K562 (cell line): ENCODE data around the gene KLKB1.
"Not testable (repeated sequence)": the region's sequence is repeated elsewhere in the genome, so short reads cannot be mapped to it uniquely, and the experiment has no call there.

Source experiments
- EZH2 ChIP-seq: IDR thresholded peaks from 2 replicates; pipeline ENCODE4 v1.6.1; 2012; ENCODE audit warnings: low read depth, mild to moderate bottlenecking, inconsistent platforms, low read length, borderline replicate concordance
- FOXJ3 ChIP-seq: sonication (generic); formaldehyde crosslinking; IDR thresholded peaks from 2 replicates; pipeline ENCODE4 v1.4.0; 2020; ENCODE audit warnings: mild to moderate bottlenecking, missing genetic modification reagents
- KLF10 ChIP-seq: fragments of 250-450 bp; sonication (Bioruptor Pico); IDR thresholded peaks from 2 replicates; pipeline ENCODE4 v1.6.1; 2021; ENCODE audit warnings: matching md5 sums
- MYC ChIP-seq, 2 experiments: fragments of 250-450 bp in 1 of 2; sonication (Bioruptor Pico) in 1 of 2; IDR thresholded peaks; 2 replicates each; pipeline versions ENCODE4 v1.5.1 to v1.6.1; 2012 to 2021; ENCODE audit warnings: low read depth in 2 of 2, borderline replicate concordance in 1 of 2, improper control_type of control experiment in 1 of 2, low read length in 1 of 2, mild to moderate bottlenecking in 1 of 2, moderate library complexity in 1 of 2
- PTBP1 ChIP-seq: fragments of 200-400 bp; formaldehyde crosslinking; IDR thresholded peaks from 2 replicates; pipeline ENCODE4 v1.6.1; 2017; ENCODE audit warnings: low read depth, low read length
- RAD51 ChIP-seq: fragments of 450-650 bp; IDR thresholded peaks from 2 replicates; pipeline ENCODE4 v1.7.1; 2016; ENCODE audit warnings: low read depth, mild to moderate bottlenecking, borderline replicate concordance
- TRIM24 ChIP-seq, 2 experiments: fragments of 450-650 bp; IDR thresholded peaks; 2 replicates each; pipeline ENCODE4 v1.6.1; 2016
- ZBTB40 ChIP-seq, 2 experiments: fragments of 450-650 bp in 1 of 2; sonication (generic) in 1 of 2; formaldehyde crosslinking in 1 of 2; IDR thresholded peaks; 2 replicates each; pipeline versions ENCODE4 v1.7.1 to v1.9.0; 2016 to 2022; ENCODE audit warnings: inconsistent platforms in 1 of 2, mild to moderate bottlenecking in 1 of 2, missing genetic modification reagents in 1 of 2
- ZFP30 ChIP-seq: fragments of 250-450 bp; sonication (Bioruptor Pico); IDR thresholded peaks from 2 replicates; pipeline ENCODE4 v1.8.0; 2022; ENCODE audit warnings: moderate library complexity, mild to moderate bottlenecking, inconsistent platforms, borderline replicate concordance
- ZNF133 ChIP-seq: fragments of 250-450 bp; sonication (Bioruptor Pico); IDR thresholded peaks from 2 replicates; pipeline ENCODE4 v1.4.0; 2020; ENCODE audit warnings: mild to moderate bottlenecking
- ZNF316 ChIP-seq: fragments of 450-650 bp; IDR thresholded peaks from 2 replicates; pipeline ENCODE4 v1.6.1; 2016
- ZNF583 ChIP-seq: fragments of 250-450 bp; sonication (Bioruptor Pico); IDR thresholded peaks from 2 replicates; pipeline ENCODE4 v1.4.0; 2020
- TF ChIP-seq, protein P1 (sequence below), 3 experiments: IDR thresholded peaks in 2 of 3; conservative IDR thresholded peaks in 1 of 3; 2 replicates each; pipeline ENCODE4 v1.5.1; 2011 to 2012; ENCODE audit warnings: low read length in 3 of 3, mild to moderate bottlenecking in 3 of 3, control low read depth in 2 of 3, improper control_type of control experiment in 1 of 3, inconsistent platforms in 1 of 3, low read depth in 1 of 3, mixed read lengths in 1 of 3, moderate library complexity in 1 of 3; ENCODE audit not compliant: insufficient read depth in 2 of 3
- TF ChIP-seq, protein P2 (sequence below), 2 experiments: fragments of 250-450 bp in 1 of 2; fragments of 450-650 bp in 1 of 2; sonication (Bioruptor Pico) in 1 of 2; IDR thresholded peaks; 2 replicates each; pipeline versions ENCODE4 v1.6.1 to v1.8.0; 2016 to 2021; ENCODE audit warnings: mild to moderate bottlenecking in 2 of 2, moderate library complexity in 2 of 2, missing compliant biosample characterization in 1 of 2, missing genetic modification characterization in 1 of 2

GRCh38 chr4:186265250-186265649 is 37.9 kb downstream of the KLKB1 start:
- TF ChIP-seq ZBTB40 (IDR thresholded peaks at IDR 0.05); ZBTB40 (CRISPR knock-in tag; IDR thresholded peaks at IDR 0.05); ZNF316; ZNF583; KLF10; FOXJ3 (CRISPR knock-in tag); MYC (IDR thresholded peaks at IDR 0.05; ENCODE audit: low read depth, low read length); MYC (CRISPR knock-in tag; IDR thresholded peaks at IDR 0.05; ENCODE audit: borderline replicate concordance, low read depth); ZNF133 (CRISPR knock-in tag); PTBP1; EZH2; TRIM24 (IDR thresholded peaks at IDR 0.05); RAD51; ZFP30: not testable (repeated sequence)
- TF ChIP-seq, protein P1, sequence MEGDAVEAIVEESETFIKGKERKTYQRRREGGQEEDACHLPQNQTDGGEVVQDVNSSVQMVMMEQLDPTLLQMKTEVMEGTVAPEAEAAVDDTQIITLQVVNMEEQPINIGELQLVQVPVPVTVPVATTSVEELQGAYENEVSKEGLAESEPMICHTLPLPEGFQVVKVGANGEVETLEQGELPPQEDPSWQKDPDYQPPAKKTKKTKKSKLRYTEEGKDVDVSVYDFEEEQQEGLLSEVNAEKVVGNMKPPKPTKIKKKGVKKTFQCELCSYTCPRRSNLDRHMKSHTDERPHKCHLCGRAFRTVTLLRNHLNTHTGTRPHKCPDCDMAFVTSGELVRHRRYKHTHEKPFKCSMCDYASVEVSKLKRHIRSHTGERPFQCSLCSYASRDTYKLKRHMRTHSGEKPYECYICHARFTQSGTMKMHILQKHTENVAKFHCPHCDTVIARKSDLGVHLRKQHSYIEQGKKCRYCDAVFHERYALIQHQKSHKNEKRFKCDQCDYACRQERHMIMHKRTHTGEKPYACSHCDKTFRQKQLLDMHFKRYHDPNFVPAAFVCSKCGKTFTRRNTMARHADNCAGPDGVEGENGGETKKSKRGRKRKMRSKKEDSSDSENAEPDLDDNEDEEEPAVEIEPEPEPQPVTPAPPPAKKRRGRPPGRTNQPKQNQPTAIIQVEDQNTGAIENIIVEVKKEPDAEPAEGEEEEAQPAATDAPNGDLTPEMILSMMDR (IDR thresholded peaks at IDR 0.05 in 2 of 3, conservative IDR thresholded peaks at IDR 0.05 in 1 of 3; ENCODE audit: insufficient read depth in 2 of 3, low read depth in 1 of 3, low read length in 3 of 3): not testable (repeated sequence)
- TF ChIP-seq, protein P2, sequence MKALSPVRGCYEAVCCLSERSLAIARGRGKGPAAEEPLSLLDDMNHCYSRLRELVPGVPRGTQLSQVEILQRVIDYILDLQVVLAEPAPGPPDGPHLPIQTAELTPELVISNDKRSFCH (CRISPR knock-in tag; IDR thresholded peaks at IDR 0.05): not testable (repeated sequence)
- TF ChIP-seq, protein P2 (tag; IDR thresholded peaks at IDR 0.05): not testable (repeated sequence)
